GM23338 (cell line): ENCODE results near the gene SND1. TPM values are rescaled to one million over a fixed set of nuclear protein-coding genes. Genes with fewer than 3 reads are reported as not detected.

Experiments used
- ATAC-seq: fragments of 200-7000 bp; cut with Tn5 transposase; 3 replicates; pipeline ENCODE4 v1.9.1; 2020
- DNase-seq: peaks from one replicate; pipeline ENCODE4 v3.0.0-alpha.2; 2015; ENCODE audit warnings: low spot score
- H2AFZ ChIP-seq: fragments of 200-600 bp; sonication (generic); 2 replicates; pipeline ENCODE4 v1.8.0; 2016; ENCODE audit warnings: antibody characterized with exemption, mild to moderate bottlenecking, moderate library complexity
- H3F3A ChIP-seq: fragments of 200-600 bp; sonication (generic); replicated peaks from 2 replicates; pipeline ENCODE4 v1.8.0; 2017; ENCODE audit warnings: antibody characterized with exemption, mixed run types, low read depth
- H3K27ac ChIP-seq: fragments of 200-600 bp; sonication (generic); 2 replicates; pipeline ENCODE4 v1.6.1; 2016; ENCODE audit warnings: low read depth
- H3K27me3 ChIP-seq: fragments of 200-600 bp; sonication (generic); 2 replicates; pipeline ENCODE4 v1.8.0; 2016; ENCODE audit warnings: mild to moderate bottlenecking, mixed run types, moderate library complexity; ENCODE audit not compliant: insufficient read depth
- H3K36me3 ChIP-seq: fragments of 200-600 bp; sonication (generic); 2 replicates; pipeline ENCODE4 v1.8.0; 2016; ENCODE audit warnings: mild to moderate bottlenecking; ENCODE audit not compliant: insufficient read depth
- H3K4me1 ChIP-seq: fragments of 200-600 bp; sonication (generic); 2 replicates; pipeline ENCODE4 v1.8.0; 2016; ENCODE audit warnings: mild to moderate bottlenecking, moderate library complexity; ENCODE audit not compliant: insufficient read depth
- H3K4me2 ChIP-seq: fragments of 200-600 bp; sonication (generic); 2 replicates; pipeline ENCODE4 v1.7.1; 2017; ENCODE audit warnings: mixed run types
- H3K4me3 ChIP-seq: fragments of 200-600 bp; sonication (generic); 2 replicates; pipeline ENCODE4 v1.6.1; 2016; ENCODE audit warnings: mixed run types
- H3K79me2 ChIP-seq: fragments of 200-600 bp; sonication (generic); replicated peaks from 2 replicates; pipeline ENCODE4 v1.8.0; 2017; ENCODE audit warnings: mild to moderate bottlenecking; ENCODE audit not compliant: insufficient read depth
- H3K9me2 ChIP-seq: fragments of 200-600 bp; sonication (generic); 2 replicates; pipeline ENCODE4 v1.8.0; 2017; ENCODE audit not compliant: insufficient read depth
- H4K20me1 ChIP-seq: fragments of 200-600 bp; sonication (generic); replicated peaks from 2 replicates; pipeline ENCODE4 v1.8.0; 2017; ENCODE audit warnings: mild to moderate bottlenecking; ENCODE audit not compliant: insufficient read depth
- H3K27ac Mint-ChIP-seq: 2 replicates; pipeline ENCODE4 v1.8.0; 2020; ENCODE audit warnings: inconsistent platforms, mild to moderate bottlenecking, moderate library complexity, mixed read lengths
- H3K27me3 Mint-ChIP-seq: 3 replicates; pipeline ENCODE4 v1.8.0; 2022; ENCODE audit warnings: low read depth, mild to moderate bottlenecking, moderate library complexity, mixed read lengths, inconsistent platforms; ENCODE audit not compliant: insufficient read depth, poor library complexity
- H3K36me3 Mint-ChIP-seq: 3 replicates; pipeline ENCODE4 v1.8.0; 2021; ENCODE audit warnings: low read depth, mild to moderate bottlenecking, inconsistent platforms, moderate library complexity, mixed read lengths
- H3K4me1 Mint-ChIP-seq: 3 replicates; pipeline ENCODE4 v1.8.0; 2020; ENCODE audit warnings: mild to moderate bottlenecking, inconsistent platforms, mixed read lengths
- H3K4me3 Mint-ChIP-seq: 3 replicates; pipeline ENCODE4 v1.8.0; 2021; ENCODE audit warnings: moderate library complexity, mild to moderate bottlenecking, inconsistent platforms, mixed read lengths
- H3K9me3 Mint-ChIP-seq: 3 replicates; pipeline ENCODE4 v1.8.0; 2020; ENCODE audit warnings: moderate library complexity, mild to moderate bottlenecking, inconsistent platforms, mixed read lengths
- CREB1 ChIP-seq: fragments of 250-450 bp; sonication (Bioruptor Pico); IDR thresholded peaks from 2 replicates; pipeline ENCODE4 v1.5.0; 2020; ENCODE audit warnings: low read depth, mild to moderate bottlenecking, moderate library complexity
- ETS1 ChIP-seq: IDR thresholded peaks from 2 replicates; pipeline ENCODE4 v1.6.1; 2016; ENCODE audit warnings: antibody characterized with exemption
- EZH2 ChIP-seq: fragments of 200-600 bp; sonication (generic); IDR thresholded peaks from one replicate; pipeline ENCODE4 v1.8.0; 2017; ENCODE audit warnings: antibody characterized with exemption, mild to moderate bottlenecking, low read depth; ENCODE audit not compliant: unreplicated experiment
- EZH2phosphoT487 ChIP-seq: fragments of 200-600 bp; sonication (generic); IDR thresholded peaks from one replicate; pipeline ENCODE4 v1.8.1; 2018; ENCODE audit warnings: antibody characterized with exemption; ENCODE audit not compliant: unreplicated experiment
- JUNB ChIP-seq: IDR thresholded peaks from one replicate; pipeline ENCODE4 v1.6.1; 2016; ENCODE audit warnings: antibody characterized with exemption; ENCODE audit not compliant: unreplicated experiment
- NANOG ChIP-seq: IDR thresholded peaks from 2 replicates; pipeline ENCODE4 v1.6.1; 2016; ENCODE audit warnings: antibody characterized with exemption, borderline replicate concordance
- POLR2AphosphoS5 ChIP-seq: IDR thresholded peaks from 2 replicates; pipeline ENCODE4 v1.6.1; 2016; ENCODE audit warnings: antibody characterized with exemption, low read depth
- REST ChIP-seq: IDR thresholded peaks from one replicate; pipeline ENCODE4 v1.6.1; 2018; ENCODE audit warnings: antibody characterized with exemption; ENCODE audit not compliant: unreplicated experiment
- STAT1 ChIP-seq: IDR thresholded peaks from one replicate; pipeline ENCODE4 v1.6.1; 2016; ENCODE audit warnings: antibody characterized with exemption; ENCODE audit not compliant: unreplicated experiment
- ZNF114 ChIP-seq: fragments of 250-450 bp; sonication (Bioruptor Pico); IDR thresholded peaks from 2 replicates; pipeline ENCODE4 v1.5.0; 2020; ENCODE audit warnings: mild to moderate bottlenecking, moderate library complexity
- ZNF331 ChIP-seq: fragments of 250-450 bp; sonication (Bioruptor Pico); IDR thresholded peaks from 2 replicates; pipeline ENCODE4 v1.5.0; 2020; ENCODE audit warnings: low read depth, mild to moderate bottlenecking, moderate library complexity
- ZNF462 ChIP-seq: fragments of 250-450 bp; sonication (Bioruptor Pico); IDR thresholded peaks from 2 replicates; pipeline ENCODE4 v1.5.0; 2020; ENCODE audit warnings: mild to moderate bottlenecking, moderate library complexity
- polyA plus RNA-seq: library from polyadenylated mRNA; unstranded; fragments of >200 nt; fragmentation: Nextera tagmentation; extraction: Ambion mirVana; gene quantifications from 2 replicates; pipeline ENCODE4 v1.2.1, GENCODE V29; 2016
- total RNA-seq: library from RNA; depleted of rRNA; stranded (reverse); fragments of >200 nt; shearing (Covaris generic); gene quantifications from 2 replicates; pipeline ENCODE4 v1.2.3, GENCODE V29; 2014

SND1 gene
- total and polyA plus RNA-seq, 2 experiments from 2014 or later = 107 to 254 TPM

- Histone ChIP-seq H3K27me3 (no peaks in the 10 kb centered on the region), H3K4me2 (no peak overlapping the region), H3K27ac (no peak overlapping the region; the same call in 1 of the 2 replicates), H3K4me3 (no peak overlapping the region), H2AFZ (no peak overlapping the region), H3K9me2 (no peaks in the 10 kb centered on the region), H3K36me3 (no peaks in the 10 kb centered on the region), H3K79me2 (no peaks in the 10 kb centered on the region), H3K4me1 (no peaks in the 10 kb centered on the region), H4K20me1 (no peaks in the 10 kb centered on the region), H3F3A (no peaks in the 10 kb centered on the region)
- Mint-ChIP-seq H3K27me3 (peaks cover 2% of the 10 kb centered on the region), H3K27ac (no peak overlapping the region), H3K4me1 (peaks cover 8% of the 10 kb centered on the region), H3K9me3 (no peaks in the 10 kb centered on the region), H3K36me3 (no peaks in the 10 kb centered on the region), H3K4me3 (no peak overlapping the region)
- TF ChIP-seq STAT1 (no peak), ETS1 (no peak), ZNF462 (CRISPR knock-in tag) (no peak), ZNF331 (CRISPR knock-in tag) (no peak), EZH2 (no peak), NANOG (no peak), JUNB (no peak), POLR2AphosphoS5 (no peak), ZNF114 (CRISPR knock-in tag) (no peak), REST (no peak), EZH2phosphoT487 (no peak), CREB1 (CRISPR knock-in tag) (no peak)
- DNase-seq = no peak
- ATAC-seq = no peak
Observed at GRCh38 chr7:127644484-127644883, 7.5 kb upstream of the SND1 start.
